ENCODE data around the gene MBP.

- TF ChIP-seq CTCF (IDR thresholded peaks at IDR 0.05; ENCODE audit: low read depth, low read length): no peak
- no peak for TF ChIP-seq POLR2A (IDR thresholded peaks at IDR 0.05; ENCODE audit: extremely low read depth, insufficient read length)
- no peak for TF ChIP-seq MAX (IDR thresholded peaks at IDR 0.05; ENCODE audit: low read depth, low read length)
Measured at GRCh38 chr18:76938619-76939018, 194.0 kb downstream of the MBP start.
